NOMO-1 (cell line): ENCODE results near the gene LRRFIP1.

ENCODE experiments used
- DNase-seq, 2 experiments: peaks; one replicate each; lab custom pipeline; 2025; ENCODE audit not compliant: unreplicated experiment in 2 of 2; lab: John Stamatoyannopoulos, UW

Gene LRRFIP1

DNA sequence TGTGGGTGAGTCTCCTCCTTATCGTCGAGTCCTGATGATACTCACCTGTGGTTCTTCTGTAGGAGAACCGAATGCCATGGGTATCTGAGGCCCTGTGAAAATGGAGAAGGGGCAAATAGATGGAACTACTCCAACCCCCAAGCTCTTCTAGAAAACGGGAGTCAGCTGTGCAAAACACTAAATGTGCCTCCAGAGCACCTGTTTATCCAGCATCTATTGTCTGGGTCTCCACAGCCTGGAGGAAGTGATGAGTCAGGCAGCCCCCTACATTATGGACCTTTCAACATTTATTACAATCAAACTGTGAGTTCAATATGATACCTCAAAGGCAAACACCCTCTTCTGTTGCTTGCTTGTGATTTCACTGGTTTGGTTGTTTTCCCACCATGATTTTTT, 9.8 kb upstream of the LRRFIP1 start:
- DNase-seq, result no peak

DNA sequence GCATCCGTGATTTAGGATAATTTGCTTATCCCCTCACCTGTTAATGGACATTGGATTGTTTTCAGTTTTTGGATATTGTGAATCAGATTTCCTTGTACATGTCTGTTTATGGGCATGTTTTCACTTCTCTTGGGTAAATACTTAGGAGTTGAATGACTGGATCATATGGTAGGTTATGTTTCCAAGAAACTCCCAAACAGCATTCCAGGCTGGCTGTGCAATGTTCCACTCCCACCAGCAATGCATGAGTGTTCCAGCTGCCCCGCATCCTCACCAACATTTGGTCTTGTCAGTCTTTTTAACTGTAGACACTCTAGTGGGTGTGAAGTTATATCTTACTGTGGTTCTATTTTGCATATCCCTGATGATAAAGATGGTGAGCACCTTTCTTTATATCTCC, 8.9 kb upstream of the LRRFIP1 start:
- no peak for DNase-seq

DNA sequence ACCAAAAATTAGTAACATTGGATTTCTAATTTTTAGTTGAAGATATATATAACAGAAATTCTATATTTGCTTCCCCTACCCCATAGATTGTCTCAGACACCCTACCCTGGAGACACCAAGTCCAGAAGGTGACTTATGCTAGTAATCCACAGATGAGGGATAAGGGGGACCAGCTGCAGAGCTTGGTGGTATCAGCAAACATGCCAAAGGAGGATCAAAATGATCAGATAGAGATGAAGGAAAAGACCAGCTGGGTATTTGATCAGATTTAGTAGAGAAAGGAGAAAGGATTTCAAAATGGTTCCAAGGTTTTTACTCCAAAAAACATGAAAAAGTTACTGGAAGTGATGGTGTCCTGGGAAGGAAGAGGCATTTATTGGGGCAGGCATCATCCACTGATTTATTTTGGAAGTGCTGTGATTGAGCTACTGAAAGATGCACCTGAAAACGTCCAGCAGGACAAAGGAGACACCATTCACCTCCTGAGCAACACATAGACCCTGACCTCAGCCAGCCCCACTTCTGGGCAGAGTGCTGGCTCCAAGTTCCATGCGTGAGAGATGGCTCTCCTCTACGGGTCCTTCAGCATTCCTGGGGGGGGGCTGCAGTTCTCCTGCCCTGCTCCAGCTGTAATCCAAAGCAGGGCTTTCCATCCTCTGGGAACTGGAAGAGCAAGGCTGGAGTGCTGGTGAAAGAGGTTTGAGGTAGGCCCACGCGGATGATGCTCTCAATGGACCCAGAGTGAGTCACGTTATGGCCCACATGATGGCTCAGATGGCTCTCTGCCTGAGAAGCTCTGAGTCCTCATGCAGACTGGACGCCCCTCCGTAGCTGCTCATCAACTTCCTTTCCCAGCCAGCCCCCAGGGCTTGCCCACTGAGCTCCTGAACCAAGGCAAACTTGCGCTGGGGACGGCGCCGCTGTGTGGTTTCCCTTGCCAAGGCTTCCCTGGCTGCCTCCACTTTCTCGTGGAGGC, 3.7 kb upstream of the LRRFIP1 start:
- DNase-seq, result no peak

DNA sequence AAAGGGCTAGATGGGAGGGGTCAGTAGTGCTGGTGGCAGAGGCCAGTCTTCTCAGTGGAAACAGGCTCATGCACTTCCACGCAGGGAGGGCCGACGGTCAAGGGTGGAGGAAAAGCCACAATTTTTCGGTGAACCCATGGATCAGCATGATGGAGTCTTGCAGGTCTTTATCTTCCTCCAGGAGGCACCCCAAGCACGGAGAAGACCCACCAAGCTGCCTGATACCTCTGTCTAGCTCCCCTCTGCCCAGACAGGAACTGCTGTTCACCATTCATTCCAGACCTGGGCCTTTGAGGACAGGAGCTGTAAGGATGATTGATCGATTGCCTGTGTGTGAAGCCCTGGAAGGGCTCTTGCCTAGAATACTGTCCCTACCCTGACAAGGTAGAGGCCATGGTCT, 2.8 kb upstream of the LRRFIP1 start:
- no peak for DNase-seq

DNA sequence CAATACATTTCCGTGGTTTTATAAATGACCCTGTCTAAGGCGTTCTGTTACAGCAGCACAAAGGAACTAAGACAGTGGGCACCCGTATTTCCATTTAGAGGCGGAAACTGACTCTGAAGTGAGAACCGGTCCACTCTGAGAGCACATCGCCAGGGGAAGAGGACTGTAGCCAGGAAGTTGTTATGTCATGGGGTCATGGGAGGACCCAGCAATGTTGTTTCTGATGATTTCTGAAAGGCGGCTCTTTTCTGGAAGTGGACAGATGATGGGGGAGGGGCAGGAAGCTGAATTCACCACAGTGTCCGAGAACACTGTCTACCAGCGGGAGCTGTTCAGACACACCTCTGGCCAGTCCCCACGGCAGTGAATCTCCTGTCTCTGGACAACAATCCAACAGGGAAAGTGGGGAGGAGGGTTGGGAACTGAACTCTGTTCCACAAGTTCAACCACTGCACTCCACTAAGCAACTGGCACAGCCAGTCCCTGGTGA, 2.1 kb upstream of the LRRFIP1 start:
- DNase-seq, result no peak

DNA sequence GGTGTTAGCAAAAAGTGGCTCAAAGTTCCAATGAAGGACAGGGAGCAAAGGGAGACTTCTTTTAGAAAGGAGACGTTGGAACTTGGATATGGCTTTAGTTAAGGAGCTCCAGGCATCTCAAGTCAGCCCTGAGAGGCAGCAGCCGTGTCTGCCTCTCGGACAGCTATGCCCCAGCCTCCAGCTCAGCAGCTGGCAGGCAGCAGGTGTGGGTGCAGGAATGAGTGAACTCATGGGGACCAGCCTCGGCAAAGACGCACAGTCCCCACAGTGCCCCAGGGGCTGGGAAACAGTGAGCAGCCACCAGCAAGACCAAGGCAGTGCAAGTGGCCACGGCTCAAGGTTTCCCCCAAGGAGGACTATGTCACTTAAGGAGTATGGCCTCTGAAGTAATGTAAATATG, 1.6 kb upstream of the LRRFIP1 start:
- no peak for DNase-seq

DNA sequence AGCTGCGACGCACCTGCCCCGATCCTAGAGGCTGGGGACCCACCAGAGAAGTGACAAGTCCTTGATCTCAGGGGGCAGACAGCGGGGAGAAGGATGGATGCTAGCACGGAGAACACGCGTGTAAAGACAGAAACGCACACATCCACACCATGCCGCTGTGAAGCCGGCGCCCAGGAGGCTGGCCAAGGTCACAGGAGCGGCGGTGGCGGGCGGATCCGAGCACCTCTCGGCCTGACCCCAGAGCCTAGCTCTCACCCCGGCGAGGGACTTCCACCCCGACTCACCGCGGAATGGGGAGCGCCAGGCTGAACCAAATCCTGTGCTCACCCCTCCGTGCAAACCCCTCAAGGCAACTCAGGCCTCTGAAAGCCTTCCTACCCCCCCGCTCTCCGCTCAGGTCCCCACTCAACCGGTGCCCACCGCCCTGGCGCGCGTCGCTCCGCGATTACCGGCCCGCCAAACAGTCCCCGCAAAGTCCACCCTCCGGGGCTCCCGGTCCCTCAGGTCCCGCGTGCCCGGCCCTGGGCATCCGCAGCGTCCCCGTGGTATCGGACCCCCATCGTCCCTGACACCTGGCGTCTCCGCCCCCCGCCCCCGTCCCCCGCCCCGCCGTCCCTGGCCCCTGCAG, 460 bp upstream of the LRRFIP1 start:
- DNase-seq, result no peak

DNA sequence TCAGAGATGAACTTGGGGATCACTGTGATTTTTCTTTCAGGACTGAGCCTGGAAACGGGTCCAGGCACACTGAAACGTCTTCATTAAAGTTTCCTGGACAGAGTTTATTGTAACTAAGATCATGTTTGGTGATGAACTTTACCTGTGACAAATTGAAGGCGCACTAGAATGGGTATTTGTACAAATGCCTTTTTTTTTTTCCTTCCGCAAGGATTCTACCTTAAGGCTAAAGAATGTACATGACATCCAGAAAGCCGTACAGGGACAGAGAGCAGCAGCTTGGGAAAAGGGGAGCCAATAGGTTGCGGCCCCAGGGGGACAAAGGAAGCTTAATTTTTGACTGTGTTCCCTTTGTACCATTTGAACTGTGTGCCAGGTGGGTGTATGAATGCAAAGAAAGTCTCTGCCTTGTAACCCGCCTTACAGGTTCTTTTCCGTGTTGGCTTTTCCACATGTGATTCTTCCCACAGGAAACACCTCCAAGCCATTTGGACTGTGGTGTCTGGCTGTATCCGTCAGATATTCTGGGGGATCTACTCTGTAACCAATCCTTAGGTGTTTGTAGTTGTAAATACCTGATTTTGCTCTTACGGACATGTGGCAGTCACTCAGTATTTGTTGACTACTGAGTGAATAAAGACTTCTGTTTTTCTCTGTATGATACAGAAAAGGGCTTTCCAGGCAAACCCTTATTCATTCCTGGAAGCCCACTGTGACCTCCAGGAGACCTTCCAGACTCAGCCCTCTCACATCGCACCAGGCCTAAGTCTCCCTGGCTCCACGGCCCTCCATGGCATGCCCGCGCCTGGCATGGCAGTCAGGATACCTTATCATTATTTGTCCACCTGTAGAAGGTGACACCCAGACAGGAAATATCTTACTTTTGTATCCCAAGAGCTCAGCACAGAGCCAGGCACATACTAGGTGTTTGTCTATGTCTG, 1.1 kb downstream of the LRRFIP1 start:
- DNase-seq, result no peak

DNA sequence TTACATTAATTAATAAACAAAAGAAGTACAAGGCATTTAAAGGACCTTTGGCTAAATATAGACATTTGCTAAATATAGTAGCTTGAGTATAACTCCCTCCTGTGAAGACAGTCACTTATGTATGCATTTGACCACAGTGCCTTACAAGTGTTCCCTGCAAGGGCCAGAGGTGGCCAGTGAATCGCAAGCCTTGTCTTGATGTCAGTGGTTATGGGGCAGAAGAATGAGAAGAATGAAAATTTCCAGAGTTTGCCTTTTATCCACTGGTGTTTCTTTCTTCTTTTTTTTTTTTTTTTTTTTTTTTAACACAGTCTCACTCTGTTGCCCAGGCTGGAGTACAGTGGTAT, 1.8 kb downstream of the LRRFIP1 start:
- DNase-seq, result no peak

DNA sequence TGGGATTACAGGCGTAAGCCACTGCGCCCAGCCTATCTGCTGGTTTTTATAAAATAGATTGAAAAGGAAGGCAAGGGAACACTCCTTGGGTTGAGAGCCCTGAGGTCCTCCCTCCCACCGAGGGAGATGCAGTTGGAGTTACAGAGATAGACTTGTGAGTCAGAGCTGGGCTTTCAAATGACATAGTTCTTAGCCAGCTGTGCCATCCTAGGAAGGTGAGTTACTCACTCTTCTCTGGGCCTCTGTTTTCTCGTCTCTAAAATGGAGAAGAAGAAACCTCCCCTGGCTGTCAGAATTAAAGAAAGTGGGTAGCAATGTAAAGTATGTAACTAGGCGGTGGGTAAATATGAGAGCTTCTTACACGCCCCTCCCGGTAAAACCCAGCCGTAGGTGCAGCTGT, 2.4 kb downstream of the LRRFIP1 start:
- no peak for DNase-seq

DNA sequence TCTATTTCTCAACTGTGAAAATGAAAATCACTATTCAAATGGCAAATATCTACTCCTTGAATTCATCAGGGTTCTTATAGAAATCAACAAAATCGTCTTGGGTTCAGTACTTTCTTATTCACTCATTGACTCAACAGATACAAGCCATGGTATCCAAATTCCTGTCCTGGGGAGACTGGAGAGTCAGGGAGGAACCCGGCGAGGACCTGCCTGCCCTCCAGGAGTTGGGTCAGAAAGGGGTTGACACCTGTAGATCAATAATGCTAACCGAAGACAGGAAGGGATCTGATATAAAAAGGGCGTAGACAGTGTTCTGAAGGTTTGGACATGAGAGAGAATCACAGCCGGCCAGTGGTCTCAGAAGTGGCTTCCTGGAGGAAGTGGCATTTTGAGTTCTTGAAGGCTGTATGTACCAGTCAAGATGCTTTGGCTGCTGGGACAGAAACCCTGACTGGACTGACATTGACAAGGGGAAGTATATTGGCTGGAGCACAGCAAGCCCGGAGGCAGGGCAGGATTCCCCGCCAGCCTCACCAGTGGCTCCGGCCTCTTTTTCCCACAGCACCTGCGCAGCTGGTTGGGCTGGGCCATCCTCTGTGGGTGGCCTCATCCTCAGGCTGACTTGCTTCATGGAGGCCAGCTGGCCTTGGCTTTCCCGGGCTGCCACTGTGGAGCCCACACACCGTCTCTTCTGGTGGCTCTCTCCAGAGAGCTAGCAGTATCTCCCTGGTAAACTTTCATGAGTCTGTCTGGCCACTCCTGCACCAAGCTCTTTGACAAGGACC, 3.0 kb downstream of the LRRFIP1 start:
- DNase-seq, result no peak

DNA sequence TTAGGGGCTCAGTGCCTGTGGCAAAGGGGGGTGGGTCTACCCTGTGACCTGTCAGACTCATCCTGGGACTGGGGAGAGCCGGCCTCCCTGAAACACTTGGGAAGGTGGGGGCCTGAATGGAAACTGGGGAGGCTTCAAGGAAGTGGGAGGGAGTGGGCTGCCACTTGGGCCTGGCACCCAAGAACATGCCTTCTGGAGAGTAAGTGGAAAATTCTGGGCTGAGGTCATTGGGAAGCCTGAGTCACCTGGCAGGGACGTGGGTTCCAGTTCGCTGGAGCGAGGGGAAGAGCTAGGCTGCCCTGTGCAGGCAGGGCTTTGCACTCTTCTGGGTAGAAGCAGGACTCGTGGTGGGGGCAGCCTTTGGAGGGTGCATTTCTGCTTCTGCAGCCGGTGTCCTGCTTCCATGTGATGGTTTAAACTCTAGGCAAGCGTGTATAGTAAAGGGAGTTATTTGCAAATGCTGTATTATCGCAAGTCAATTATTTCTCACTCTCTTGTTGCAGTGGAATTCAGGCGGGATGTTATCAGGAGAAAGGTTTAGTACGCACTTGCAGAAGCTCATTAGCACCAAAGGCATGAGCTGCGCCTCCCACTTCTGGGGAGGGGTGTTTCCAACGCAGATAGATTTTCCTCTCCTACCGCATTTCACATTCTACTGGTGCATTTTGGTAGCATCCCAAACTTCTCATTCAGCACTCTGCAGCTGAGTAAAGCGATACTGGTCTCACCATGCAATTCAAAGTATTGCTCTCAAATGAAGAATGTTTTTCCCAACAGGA, 3.8 kb downstream of the LRRFIP1 start:
- no peak for DNase-seq

DNA sequence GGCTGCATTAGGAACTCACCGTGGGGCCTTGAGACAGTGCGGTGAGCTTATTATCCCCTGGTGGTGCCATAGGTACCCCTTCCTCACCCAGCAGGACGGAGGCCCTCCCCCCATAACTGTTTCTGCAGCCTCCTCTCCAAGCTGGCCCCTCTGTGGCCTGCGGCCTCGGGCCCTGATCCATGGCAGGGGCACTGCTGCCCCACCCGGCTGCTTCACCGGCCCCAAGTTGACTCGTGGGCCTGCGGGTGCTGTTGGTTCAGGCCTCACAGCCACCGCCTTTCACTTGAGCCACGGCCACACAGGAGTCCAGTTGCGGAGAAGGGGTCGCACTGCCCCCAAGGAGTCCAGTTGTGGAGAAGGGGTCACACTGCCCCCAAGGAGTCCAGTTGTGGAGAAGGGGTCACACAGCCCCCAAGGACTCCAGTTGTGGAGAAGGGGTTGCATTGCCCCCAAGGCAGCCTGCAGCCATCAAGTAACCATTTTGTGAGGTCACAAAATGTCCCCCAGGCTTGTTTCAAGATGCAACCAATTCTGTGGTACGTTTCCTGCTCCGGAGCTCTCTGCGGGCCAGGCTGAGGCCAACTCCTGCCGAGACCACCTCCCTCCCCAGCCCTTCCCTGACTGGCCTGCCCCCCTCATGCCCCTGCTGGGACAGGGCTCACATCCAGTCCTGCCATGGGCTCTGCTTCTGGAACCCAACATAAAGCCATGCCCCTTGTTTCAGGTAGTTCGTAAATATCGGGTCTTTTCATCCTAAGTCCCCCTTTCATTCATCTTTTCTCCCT, 4.6 kb downstream of the LRRFIP1 start:
- no peak for DNase-seq

DNA sequence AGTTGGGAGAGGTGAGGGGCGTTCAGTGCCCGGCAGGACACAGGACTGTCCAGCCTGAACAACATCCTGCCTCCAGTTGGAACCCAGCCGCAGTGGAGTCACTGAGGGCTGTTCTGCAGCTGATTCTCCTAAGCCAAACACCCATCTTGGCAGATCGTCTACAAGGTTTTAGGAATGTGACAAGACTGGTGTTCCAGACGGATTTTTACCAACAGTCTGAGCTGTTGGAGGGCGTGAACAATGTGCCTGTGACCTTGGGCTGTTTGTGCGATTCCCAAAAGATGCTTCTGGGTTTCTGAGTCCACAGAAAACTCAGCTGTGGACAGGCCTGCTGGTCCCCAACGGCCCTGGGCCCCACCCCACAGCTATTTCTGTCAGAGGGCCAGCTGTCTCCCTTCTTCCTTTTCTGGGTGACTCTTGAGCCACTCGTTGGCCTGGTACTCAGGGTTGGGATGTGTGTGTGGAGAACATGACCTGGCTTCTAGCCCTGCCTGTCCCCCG, 5.7 kb downstream of the LRRFIP1 start:
- no peak for DNase-seq

DNA sequence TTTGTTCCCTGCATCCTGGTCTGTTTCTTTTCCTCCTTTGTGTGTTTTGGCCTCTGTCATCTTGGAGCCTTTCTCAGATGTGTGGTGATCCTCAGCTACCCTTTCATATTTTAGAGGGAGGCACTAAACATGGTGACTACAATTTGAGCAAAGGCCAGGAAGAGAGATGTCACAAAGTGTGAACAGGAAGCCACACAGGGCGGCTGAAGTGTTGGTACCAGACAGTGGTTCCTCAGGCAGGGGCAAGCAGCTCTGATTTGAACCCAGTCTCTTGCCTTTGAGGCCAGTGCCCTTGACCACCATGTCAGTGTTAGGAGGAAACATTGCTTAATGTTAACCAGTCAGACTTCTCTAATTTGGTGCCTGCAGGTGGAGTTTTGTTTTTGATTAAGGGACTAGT, 9.2 kb downstream of the LRRFIP1 start:
- DNase-seq, result no peak

DNA sequence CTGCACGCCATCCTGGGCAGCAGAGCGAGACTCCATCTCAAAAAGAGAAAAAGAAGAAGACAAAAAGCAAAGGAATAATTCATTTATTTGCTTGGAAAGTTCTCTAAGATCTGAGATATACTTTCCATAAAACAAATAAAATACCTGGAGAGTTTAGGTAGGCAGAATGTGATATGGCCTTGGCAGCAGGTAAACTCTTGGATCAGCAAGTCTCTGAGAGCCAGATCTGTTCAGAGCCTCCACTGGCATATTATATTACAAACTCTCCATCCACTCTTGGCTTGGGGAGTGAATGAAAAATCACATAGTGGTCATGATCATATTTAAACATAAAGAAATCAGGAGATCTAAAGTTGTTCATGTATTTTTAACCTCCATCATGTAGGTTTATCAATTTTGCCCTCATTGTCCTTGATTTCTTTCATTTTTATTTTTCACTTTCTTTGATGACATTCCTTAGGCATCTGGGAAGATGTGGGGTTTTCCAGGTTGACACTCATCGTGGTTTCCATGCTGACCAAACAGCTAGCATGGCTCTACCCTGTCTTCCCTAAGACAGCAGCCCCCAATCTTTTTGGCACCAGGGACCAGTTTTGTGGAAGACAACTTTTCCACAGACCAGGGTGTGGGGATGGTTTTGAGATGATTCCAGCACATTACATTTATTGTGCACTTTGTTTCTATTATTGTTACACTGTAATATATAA, 10.2 kb downstream of the LRRFIP1 start:
- DNase-seq, result no peak

DNA sequence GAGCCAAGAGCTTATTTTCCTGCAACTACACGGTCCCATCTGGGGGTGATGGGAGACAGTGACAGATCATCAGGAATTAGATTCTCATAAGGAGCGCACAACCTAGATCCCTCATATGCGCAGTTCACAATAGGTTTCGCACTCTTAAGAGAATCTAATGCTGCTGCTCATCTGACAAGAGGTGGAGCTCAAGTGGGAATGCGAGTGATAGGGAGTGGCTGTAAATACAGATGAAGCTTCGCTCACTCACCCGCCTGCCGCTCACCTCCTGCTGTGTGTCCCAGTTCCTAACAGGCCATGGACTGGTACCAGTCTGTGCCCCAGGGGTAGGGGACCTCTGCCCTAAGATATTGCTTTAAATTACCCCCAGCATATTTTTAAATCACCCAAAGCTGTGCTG, 10.8 kb downstream of the LRRFIP1 start:
- no peak for DNase-seq
